NCI-H2196 (cell line): ENCODE results near the gene ABCA13.

ENCODE experiments used
- DNase-seq: peaks from one replicate; lab custom pipeline; 2025; ENCODE audit not compliant: unreplicated experiment; lab: John Stamatoyannopoulos, UW

The ABCA13 gene

GRCh38 chr7:48295296-48295971 is 124.2 kb downstream of the ABCA13 start:
- DNase-seq: no peak

DNA sequence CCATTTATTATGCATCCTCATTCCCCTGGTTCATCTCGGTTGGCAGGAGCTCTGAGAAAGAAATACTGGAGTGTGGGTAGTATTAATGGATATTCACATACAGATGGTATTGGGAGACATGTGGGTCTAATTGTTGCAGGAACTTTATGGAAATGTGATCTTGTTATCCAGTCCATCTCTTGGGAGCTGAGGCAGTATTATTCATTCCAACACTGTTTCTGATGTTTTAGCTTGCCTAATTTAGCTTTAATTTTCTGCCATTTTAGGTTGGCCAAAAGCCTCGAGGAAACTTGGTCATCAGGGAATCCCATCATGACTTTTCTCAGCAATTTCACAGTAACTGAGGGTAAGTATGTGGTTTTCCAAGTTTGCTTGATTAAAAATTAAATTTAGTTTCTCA is 125.7 kb downstream of the ABCA13 start:
- DNase-seq: no peak

GRCh38 chr7:48298779-48299178 is 127.5 kb downstream of the ABCA13 start:
- DNase-seq: no peak

DNA sequence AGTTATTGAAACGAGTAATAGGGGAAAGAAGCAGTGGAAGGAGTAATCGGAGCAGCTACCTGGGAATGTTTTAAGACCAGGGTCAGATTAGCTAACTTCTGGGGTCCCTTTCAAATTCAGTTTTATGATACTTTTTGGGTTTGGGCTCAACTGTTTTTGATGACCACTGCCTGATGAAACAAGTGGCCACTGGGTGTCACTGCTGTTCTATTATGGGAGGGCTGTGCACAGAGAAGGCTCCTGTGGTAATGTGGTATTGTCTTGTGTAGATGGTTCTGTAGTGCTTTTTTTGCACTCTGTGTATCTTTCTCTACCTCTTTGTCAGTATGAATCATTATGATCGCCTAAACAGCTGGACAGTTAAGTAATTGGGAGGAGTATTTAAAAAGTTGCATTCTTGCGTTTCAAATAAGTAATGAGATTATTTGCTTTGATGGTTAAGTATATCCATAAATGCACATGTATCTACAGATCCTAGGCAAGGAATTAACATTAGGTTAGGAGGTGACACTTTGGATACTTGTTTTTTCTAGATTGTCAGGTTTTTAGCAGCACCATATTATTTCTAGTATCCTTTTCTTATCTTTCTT is 128.4 kb downstream of the ABCA13 start:
- peak; percentile 70 for DNase-seq

- DNase-seq: no peak
Observed at GRCh38 chr7:48300301-48300700, 129.0 kb downstream of the ABCA13 start.

- no peak for DNase-seq
Observed at GRCh38 chr7:48301201-48301600, 129.9 kb downstream of the ABCA13 start.

- DNase-seq: no peak
Observed at GRCh38 chr7:48304641-48305040, 133.4 kb downstream of the ABCA13 start.

DNA sequence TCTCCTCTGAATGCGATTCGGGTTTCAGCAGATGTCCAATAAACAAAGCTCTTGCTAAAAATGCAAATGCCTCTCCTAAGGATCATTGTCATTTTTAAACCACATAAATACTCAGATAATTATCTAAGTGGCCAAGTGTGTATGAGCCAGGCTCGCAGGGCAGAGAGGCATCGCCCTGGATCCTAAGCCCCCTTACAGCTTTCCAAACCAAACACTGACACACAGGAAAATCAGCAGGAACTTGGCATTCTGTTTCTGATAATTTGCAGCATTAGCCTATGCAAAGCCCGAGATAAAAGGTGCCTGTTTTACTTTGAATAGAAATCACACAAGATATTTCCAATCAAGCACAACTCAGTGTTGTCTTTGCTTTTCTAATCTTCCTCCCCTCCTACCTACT is 134.4 kb downstream of the ABCA13 start:
- DNase-seq: no peak

GRCh38 chr7:48307041-48307714 is 135.9 kb downstream of the ABCA13 start:
- no peak for DNase-seq

DNA sequence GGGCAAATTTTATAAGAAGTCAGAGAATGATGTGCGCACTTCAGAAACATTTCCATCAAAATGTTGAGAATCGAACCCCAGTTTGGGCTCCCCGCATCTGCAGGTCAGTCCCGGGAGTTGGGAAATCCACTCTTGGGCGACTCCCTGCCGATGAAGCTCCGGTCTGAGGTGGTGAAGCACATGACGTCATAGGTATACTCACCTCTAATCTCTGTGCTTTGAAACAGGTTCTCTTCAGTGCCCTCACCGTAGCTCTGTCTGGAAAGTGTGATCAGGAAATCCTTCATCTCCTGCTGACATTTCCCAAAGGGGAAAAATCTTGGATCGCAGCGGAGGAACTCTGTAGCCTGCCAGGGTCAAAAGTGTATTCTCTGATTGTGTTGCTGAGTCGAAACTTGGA is 138.5 kb downstream of the ABCA13 start:
- DNase-seq: no peak

- DNase-seq: no peak
Observed at GRCh38 chr7:48311464-48312100, 140.3 kb downstream of the ABCA13 start.

- no peak for DNase-seq
Observed at GRCh38 chr7:48312151-48312550, 140.9 kb downstream of the ABCA13 start.

DNA sequence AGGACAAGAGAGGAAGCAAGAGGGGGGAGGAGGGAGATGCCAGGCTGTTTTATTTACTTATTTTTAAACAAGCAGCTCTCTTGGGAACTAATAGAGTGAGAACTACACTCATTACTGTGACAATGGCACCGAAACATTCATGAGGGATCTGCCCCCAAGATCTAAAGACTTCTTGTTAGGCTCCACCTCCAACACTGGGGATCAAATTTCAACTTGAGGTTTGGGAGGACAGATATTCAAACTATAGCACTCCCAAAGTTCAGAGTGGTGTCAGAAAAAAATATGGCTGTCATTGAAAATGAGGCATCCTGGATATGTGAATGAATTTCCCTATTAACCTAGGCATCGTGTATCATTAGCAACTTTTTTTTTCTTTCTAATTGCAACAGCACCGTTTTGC is 145.5 kb downstream of the ABCA13 start:
- DNase-seq: no peak

GRCh38 chr7:48317360-48317759 is 146.1 kb downstream of the ABCA13 start:
- no peak for DNase-seq

DNA sequence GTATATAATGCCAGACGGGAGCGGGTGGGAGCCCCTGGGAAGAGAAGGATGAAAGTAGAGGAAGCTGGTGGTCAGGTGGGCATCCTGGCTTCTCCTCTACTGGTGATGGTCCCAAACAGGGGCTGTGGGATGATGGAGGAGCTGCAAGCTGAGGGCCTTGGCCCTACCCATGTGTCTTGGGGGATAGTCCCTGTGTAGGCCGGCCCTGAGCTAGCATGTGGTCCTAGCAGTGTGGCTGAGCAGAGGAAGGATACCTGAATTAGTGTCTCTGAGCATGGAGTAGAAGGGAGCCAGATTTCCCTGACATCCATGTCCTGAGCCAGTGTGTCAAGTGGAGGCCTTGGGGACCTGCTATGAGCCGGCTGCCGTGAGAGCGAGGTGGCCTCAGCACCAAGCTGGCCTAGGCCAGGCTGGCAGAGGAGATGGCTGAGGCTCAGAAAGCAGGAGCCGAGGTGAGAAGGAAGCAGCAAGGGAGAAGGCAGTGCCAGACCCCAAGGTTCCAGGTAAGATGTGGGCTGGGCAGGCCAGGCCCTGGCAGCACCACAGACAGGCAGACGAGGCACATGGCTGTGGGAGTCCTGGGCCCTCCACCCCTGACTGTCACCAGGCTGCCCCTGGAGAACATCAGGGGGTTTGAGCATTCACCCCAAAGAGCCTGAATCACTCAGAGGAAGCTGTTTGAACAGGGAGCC is 150.2 kb downstream of the ABCA13 start:
- DNase-seq: no peak

GRCh38 chr7:48337012-48337621 is 165.9 kb downstream of the ABCA13 start:
- DNase-seq: peak; percentile 13

DNA sequence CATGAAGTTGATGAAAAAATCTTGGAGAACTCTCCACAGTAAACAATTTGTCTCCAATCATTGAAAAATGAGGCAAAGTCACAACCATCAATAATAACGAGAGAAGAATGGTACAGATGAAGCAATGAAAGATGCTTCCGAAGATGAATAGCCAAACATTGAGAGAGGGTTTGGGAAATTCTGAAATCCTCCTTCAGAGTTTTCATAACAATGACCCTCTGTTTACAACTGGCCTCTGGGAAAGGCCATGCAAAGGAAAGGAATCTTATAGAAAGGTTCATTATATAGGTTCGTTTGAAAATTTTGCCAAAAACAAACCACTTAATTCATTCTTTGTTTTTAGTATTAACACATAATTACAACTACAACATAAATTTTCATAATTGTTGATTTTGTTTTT is 166.5 kb downstream of the ABCA13 start:
- no peak for DNase-seq

GRCh38 chr7:48347230-48347825 is 176.1 kb downstream of the ABCA13 start:
- DNase-seq: no peak

DNA sequence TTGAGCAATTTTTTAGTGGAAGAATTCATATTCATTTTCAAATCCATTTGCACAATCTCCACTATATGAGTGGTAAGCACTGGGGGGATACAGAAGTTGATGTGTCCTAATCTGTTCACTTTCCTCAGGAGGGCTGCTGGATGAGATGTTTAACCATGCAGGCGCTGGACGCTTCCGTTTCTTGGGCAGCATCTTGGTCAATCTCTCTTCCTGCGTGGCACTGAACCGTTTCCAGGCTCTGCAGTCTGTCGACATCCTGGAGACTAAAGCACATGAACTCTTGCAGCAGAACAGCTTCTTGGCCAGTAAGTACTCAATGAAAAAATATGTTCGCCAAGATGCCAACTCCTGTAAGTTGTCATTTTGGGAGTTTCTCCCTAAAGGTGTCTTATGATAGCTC is 179.3 kb downstream of the ABCA13 start:
- DNase-seq: no peak

DNA sequence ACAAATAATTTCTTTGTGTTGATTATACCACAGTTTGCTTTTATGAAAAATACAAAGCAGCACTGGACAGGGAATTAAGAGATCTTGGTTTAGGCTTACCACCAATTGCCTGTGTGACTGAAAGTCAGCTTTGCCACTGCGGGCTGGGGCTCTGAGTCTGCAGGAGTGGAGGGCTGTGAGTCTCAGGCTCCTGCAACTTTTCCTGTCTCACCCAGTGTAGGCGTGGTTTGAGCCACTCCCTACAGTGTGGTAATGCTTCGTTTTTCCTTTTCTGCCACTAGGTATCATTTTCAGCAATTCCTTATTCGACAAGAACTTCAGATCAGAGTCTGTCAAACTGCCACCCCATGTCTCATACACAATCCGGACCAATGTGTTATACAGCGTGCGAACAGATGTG is 180.6 kb downstream of the ABCA13 start:
- DNase-seq: no peak

GRCh38 chr7:48355346-48355745 is 184.1 kb downstream of the ABCA13 start:
- DNase-seq: no peak
